HUES48 (cell line): ENCODE measurements around the gene KCTD1.

ENCODE experiments used
- H3K27ac ChIP-seq: one replicate; pipeline ENCODE4 v1.7.0; 2013; ENCODE audit warnings: low read depth, low read length, inconsistent platforms
- H3K27me3 ChIP-seq: 2 replicates; pipeline ENCODE4 v1.6.1; 2013; ENCODE audit warnings: mild to moderate bottlenecking, low read length; ENCODE audit not compliant: control insufficient read depth, insufficient read depth
- H3K36me3 ChIP-seq: 2 replicates; pipeline ENCODE4 v1.6.1; 2013; ENCODE audit warnings: low read length; ENCODE audit not compliant: control insufficient read depth, insufficient read depth
- H3K4me1 ChIP-seq: 2 replicates; pipeline ENCODE4 v1.6.1; 2013; ENCODE audit warnings: mild to moderate bottlenecking, low read length; ENCODE audit not compliant: control insufficient read depth, insufficient read depth
- H3K4me3 ChIP-seq: 2 replicates; pipeline ENCODE4 v1.5.1; 2013; ENCODE audit warnings: mild to moderate bottlenecking, low read depth, low read length
- H3K9ac ChIP-seq: 2 replicates; pipeline ENCODE4 v1.6.1; 2013; ENCODE audit warnings: mild to moderate bottlenecking, low read depth, low read length, moderate library complexity
- H3K9me3 ChIP-seq: 2 replicates; pipeline ENCODE4 v1.6.1; 2013; ENCODE audit warnings: low read length; ENCODE audit not compliant: control insufficient read depth, insufficient read depth

The KCTD1 gene

DNA sequence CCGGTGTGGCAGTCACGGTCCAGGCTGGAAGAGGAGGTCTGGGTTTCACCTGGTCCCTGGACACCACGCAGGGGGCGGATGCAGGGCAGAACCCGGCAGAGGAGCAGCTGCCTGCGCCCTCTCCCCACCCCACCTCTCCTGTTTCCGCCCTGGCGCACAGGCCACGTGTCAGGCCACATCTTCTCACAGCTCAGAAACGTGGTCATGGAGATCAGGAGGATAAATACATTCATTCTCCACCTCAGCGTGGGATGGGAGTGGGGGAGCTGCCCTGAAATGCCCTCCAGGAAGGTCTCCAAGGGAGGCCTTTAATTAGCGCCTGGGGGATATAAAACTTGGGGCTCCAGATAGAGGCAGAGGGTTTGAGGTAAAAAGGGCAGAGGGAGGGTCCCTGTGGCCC is 142.0 kb downstream of the KCTD1 start:
- H3K4me1 ChIP-seq: peaks cover 8% of the 10 kb centered on the region
- H3K27ac ChIP-seq: no peak overlapping the region
- H3K4me3 ChIP-seq: no peak overlapping the region
- no peak overlapping the region for H3K9ac ChIP-seq
- H3K9me3 ChIP-seq: no peaks in the 10 kb centered on the region
- H3K27me3 ChIP-seq: no peaks in the 10 kb centered on the region
- H3K36me3 ChIP-seq: no peaks in the 10 kb centered on the region

DNA sequence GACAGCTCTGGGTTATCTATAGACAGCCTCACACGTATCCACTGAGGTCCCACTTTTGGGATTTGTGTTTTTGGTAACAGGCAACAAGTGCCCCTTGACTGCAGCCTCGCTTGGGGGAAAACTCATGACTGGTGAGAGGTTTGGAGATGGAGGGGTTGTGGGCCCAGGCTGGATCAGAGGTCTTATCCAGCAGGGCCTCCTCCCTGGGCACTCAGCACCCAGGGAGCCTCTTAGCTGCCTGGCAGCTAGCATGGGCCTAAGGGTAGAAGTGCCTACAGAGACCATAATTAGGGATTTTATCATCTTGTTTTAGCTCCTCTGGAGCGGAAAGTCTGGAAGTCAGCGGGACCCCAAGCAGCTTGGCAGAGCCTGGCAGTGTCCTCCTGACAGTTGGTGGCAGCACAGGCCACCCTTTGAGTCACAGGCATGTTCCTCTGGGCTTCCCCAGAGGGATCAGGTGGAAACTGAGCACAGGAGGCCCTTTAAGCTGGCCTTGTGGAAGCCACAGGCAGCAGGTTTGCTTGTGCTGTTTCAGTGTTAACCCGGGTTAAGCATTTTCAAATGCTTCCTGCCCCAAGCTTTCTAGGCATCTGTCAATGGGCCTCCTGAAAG is 143.1 kb downstream of the KCTD1 start:
- Histone ChIP-seq H3K27ac (no peak overlapping the region), H3K9ac (no peak overlapping the region), H3K9me3 (no peaks in the 10 kb centered on the region), H3K4me3 (no peak overlapping the region), H3K36me3 (no peaks in the 10 kb centered on the region), H3K27me3 (no peaks in the 10 kb centered on the region), H3K4me1 (peaks cover 8% of the 10 kb centered on the region)
